Upper lobe of right lung (tissue), 1 donor: ENCODE data around the gene TRAPPC10. TPM values are rescaled to one million over a fixed set of nuclear protein-coding genes. Genes with fewer than 3 reads are reported as not detected.

Source experiments
- ATAC-seq: fragments of 200-7000 bp; cut with Tn5 transposase; one replicate; pipeline ENCODE4 v1.9.1; 2020; ENCODE audit warnings: mild to moderate bottlenecking, moderate library complexity
- DNase-seq: peaks from one replicate; pipeline ENCODE4 v3.0.0-alpha.2; 2020
- H3K27ac ChIP-seq: fragments of 200-600 bp; one replicate; pipeline ENCODE4 v1.8.0; 2022
- H3K27me3 ChIP-seq: fragments of 200-600 bp; one replicate; pipeline ENCODE4 v1.8.0; 2022; ENCODE audit warnings: mild to moderate bottlenecking
- H3K36me3 ChIP-seq: fragments of 200-600 bp; one replicate; pipeline ENCODE4 v1.8.0; 2022
- H3K4me1 ChIP-seq: fragments of 200-600 bp; one replicate; pipeline ENCODE4 v1.8.0; 2022
- H3K4me3 ChIP-seq: fragments of 200-600 bp; one replicate; pipeline ENCODE4 v1.8.0; 2022; ENCODE audit warnings: mild to moderate bottlenecking
- H3K9me3 ChIP-seq: fragments of 200-600 bp; one replicate; pipeline ENCODE4 v1.8.0; 2022
- CTCF ChIP-seq: fragments of 200-600 bp; IDR thresholded peaks from one replicate; pipeline ENCODE4 v1.8.0; 2022; ENCODE audit warnings: antibody characterized with exemption
- intact Hi-C: fragments of 100-400 bp; cut with DNase I; formaldehyde crosslinking; loops from one replicate; pipeline ENCODE4 v1.11.0; 2022
- total RNA-seq: library from RNA; stranded (reverse); fragmentation: NEBNext Ultra II Directional; extraction: Animal tissue kit (Norgen Biotek cat#: 25700); gene quantifications from one replicate; pipeline ENCODE4 v1.2.1, GENCODE V29; 2021
- donor health status: DM: no; HTN: yes; CAD: no; lungs with severe emphysema.

Gene TRAPPC10
- total RNA-seq, 1 donor from 2014 or later: 42.6 TPM

- Histone ChIP-seq H3K36me3 (peaks cover 85% of the 10 kb centered on the region), H3K4me3 (no peak overlapping the region), H3K27me3 (no peaks in the 10 kb centered on the region), H3K27ac (no peak overlapping the region), H3K9me3 (no peaks in the 10 kb centered on the region), H3K4me1 (peaks cover 11% of the 10 kb centered on the region)
- intact Hi-C loops: no loop called here
- DNase-seq (no peak), ATAC-seq (no peak)
- TF ChIP-seq CTCF: no peak
These were observed 44.9 kb downstream of the TRAPPC10 start for GRCh38 chr21:44057055-44057454.

- Histone ChIP-seq H3K27ac (no peak overlapping the region), H3K4me1 (peaks cover 9% of the 10 kb centered on the region), H3K27me3 (no peaks in the 10 kb centered on the region), H3K36me3 (peaks cover 84% of the 10 kb centered on the region), H3K4me3 (no peak overlapping the region), H3K9me3 (no peaks in the 10 kb centered on the region)
- DNase-seq (no peak), ATAC-seq (no peak)
- no peak for TF ChIP-seq CTCF
- intact Hi-C loops: no loop called here
These were observed 46.0 kb downstream of the TRAPPC10 start for GRCh38 chr21:44057960-44058651.

- DNase-seq: no peak
- Histone ChIP-seq H3K9me3 (no peaks in the 10 kb centered on the region), H3K36me3 (peaks cover 84% of the 10 kb centered on the region), H3K27me3 (no peaks in the 10 kb centered on the region), H3K4me3 (no peak overlapping the region), H3K27ac (no peak overlapping the region), H3K4me1 (peaks cover 9% of the 10 kb centered on the region)
- intact Hi-C loops: no loop called here
- no peak for ATAC-seq
- no peak for TF ChIP-seq CTCF
These were observed 46.5 kb downstream of the TRAPPC10 start for GRCh38 chr21:44058652-44058964.

- Histone ChIP-seq H3K4me3 (no peak overlapping the region), H3K36me3 (peaks cover 84% of the 10 kb centered on the region), H3K9me3 (no peaks in the 10 kb centered on the region), H3K27ac (no peak overlapping the region), H3K27me3 (no peaks in the 10 kb centered on the region), H3K4me1 (peaks cover 9% of the 10 kb centered on the region)
- no peak for TF ChIP-seq CTCF
- ATAC-seq (no peak), DNase-seq (no peak)
- intact Hi-C loops: no loop called here
These were observed 46.9 kb downstream of the TRAPPC10 start for GRCh38 chr21:44058981-44059380.

- Histone ChIP-seq H3K27ac (no peak overlapping the region), H3K9me3 (no peaks in the 10 kb centered on the region), H3K27me3 (no peaks in the 10 kb centered on the region), H3K4me1 (peaks cover 4% of the 10 kb centered on the region), H3K36me3 (peaks cover 87% of the 10 kb centered on the region), H3K4me3 (no peak overlapping the region)
- ATAC-seq (no peak), DNase-seq (no peak)
- TF ChIP-seq CTCF: no peak
- intact Hi-C loops: no loop called here
These were observed 47.6 kb downstream of the TRAPPC10 start for GRCh38 chr21:44059710-44060109.

GRCh38 chr21:44062380-44062779, 50.3 kb downstream of the TRAPPC10 start:
- Histone ChIP-seq H3K27ac (no peak overlapping the region), H3K27me3 (no peaks in the 10 kb centered on the region), H3K36me3 (peaks cover 82% of the 10 kb centered on the region), H3K9me3 (no peaks in the 10 kb centered on the region), H3K4me1 (no peaks in the 10 kb centered on the region), H3K4me3 (no peak overlapping the region)
- intact Hi-C loops: no loop called here
- ATAC-seq (peak; percentile 27), DNase-seq (no peak)
- no peak for TF ChIP-seq CTCF
